PC-9 (cell line): ENCODE measurements around the gene GRM7.

Source experiments
- EZH2 ChIP-seq: fragments of 200-600 bp; sonication (generic); IDR thresholded peaks from 2 replicates; pipeline ENCODE4 v1.8.0; 2017; ENCODE audit warnings: antibody characterized with exemption, low read depth
- TF ChIP-seq, protein P1 (sequence below): fragments of 200-600 bp; sonication (generic); conservative IDR thresholded peaks from 2 replicates; pipeline ENCODE4 v1.6.1; 2017; ENCODE audit warnings: mixed run types, antibody characterized with exemption, mild to moderate bottlenecking, moderate library complexity

DNA sequence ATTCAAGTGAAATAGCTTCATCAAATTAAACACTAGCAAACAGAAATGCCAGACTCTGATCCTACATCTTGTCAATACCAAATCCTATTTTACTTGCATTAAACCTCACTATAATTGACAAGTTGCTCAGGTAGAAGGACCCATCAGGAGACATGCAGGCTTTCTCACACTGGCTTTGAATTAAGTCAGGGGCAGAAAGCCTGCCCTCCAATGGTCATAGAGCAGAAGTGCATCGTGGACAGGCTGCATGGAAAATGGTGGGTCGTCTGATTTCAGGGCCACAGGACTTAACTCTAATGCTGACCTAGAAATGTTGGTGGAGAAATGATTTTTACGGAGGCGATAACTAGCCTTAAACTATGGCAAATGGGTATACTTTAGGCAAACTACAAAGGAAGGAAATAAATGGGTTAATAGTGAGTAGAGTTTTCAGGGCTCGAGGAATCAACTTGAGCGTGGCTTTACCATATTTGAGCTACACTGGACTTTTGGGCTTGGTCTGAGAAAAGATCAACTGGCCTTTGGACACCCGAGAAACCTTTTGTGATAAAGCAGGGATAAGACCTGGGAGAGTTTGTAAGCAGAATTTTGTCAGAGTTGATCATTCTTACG lies 283.9 kb downstream of the GRM7 start:
- no peak for TF ChIP-seq EZH2
- TF ChIP-seq, protein P1, sequence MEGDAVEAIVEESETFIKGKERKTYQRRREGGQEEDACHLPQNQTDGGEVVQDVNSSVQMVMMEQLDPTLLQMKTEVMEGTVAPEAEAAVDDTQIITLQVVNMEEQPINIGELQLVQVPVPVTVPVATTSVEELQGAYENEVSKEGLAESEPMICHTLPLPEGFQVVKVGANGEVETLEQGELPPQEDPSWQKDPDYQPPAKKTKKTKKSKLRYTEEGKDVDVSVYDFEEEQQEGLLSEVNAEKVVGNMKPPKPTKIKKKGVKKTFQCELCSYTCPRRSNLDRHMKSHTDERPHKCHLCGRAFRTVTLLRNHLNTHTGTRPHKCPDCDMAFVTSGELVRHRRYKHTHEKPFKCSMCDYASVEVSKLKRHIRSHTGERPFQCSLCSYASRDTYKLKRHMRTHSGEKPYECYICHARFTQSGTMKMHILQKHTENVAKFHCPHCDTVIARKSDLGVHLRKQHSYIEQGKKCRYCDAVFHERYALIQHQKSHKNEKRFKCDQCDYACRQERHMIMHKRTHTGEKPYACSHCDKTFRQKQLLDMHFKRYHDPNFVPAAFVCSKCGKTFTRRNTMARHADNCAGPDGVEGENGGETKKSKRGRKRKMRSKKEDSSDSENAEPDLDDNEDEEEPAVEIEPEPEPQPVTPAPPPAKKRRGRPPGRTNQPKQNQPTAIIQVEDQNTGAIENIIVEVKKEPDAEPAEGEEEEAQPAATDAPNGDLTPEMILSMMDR: peak; percentile 71
